ENCODE measurements around the gene NBEAL1.

NBEAL1 gene

DNA sequence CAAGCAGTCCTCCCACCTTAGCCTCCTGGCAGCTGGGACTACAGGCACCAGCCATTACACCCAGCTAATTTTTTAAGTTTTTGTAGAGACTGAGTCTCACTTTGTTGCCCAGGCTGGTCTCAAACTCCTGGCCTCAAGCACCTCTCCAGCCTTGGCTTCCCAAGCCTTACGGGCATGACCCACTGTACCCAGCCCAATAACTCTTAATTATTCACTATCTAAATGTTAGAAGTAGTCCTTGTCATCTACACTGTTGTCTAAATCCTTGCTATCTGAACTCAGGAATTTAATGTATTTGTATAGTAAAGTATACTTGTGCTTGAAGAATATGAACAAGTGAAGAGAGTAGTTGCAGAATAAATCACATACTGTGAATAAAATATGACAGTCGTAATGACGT is 37.9 kb upstream of the NBEAL1 start:
- no peak overlapping the region for H3K27ac ChIP-seq (ENCODE audit: extremely low read depth, low read depth, low read length)
- ChIA-PET CTCF (no interaction called here), POLR2A (no interaction called here)
- no peaks in the 10 kb centered on the region for H3K4me1 ChIP-seq (ENCODE audit: control insufficient read depth, insufficient read depth, low read length)
- no peaks in the 10 kb centered on the region for H3K9me3 ChIP-seq (ENCODE audit: control insufficient read depth, insufficient read depth, low read depth, low read length)
- no peaks in the 10 kb centered on the region for H3K36me3 ChIP-seq (ENCODE audit: control insufficient read depth in 2 of 2, insufficient read depth in 1 of 2, low read length in 2 of 2)
- TF ChIP-seq, protein P1, sequence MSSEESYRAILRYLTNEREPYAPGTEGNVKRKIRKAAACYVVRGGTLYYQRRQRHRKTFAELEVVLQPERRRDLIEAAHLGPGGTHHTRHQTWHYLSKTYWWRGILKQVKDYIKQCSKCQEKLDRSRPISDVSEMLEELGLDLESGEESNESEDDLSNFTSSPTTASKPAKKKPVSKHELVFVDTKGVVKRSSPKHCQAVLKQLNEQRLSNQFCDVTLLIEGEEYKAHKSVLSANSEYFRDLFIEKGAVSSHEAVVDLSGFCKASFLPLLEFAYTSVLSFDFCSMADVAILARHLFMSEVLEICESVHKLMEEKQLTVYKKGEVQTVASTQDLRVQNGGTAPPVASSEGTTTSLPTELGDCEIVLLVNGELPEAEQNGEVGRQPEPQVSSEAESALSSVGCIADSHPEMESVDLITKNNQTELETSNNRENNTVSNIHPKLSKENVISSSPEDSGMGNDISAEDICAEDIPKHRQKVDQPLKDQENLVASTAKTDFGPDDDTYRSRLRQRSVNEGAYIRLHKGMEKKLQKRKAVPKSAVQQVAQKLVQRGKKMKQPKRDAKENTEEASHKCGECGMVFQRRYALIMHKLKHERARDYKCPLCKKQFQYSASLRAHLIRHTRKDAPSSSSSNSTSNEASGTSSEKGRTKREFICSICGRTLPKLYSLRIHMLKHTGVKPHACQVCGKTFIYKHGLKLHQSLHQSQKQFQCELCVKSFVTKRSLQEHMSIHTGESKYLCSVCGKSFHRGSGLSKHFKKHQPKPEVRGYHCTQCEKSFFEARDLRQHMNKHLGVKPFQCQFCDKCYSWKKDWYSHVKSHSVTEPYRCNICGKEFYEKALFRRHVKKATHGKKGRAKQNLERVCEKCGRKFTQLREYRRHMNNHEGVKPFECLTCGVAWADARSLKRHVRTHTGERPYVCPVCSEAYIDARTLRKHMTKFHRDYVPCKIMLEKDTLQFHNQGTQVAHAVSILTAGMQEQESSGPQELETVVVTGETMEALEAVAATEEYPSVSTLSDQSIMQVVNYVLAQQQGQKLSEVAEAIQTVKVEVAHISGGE (tag by site-specific recombination; conservative IDR thresholded peaks at IDR 0.05; ENCODE audit: low read depth): no peak
- TF ChIP-seq ZNF629 (tag by site-specific recombination; IDR thresholded peaks at IDR 0.05): no peak
- no peak for TF ChIP-seq ZNF311 (tag by site-specific recombination; IDR thresholded peaks at IDR 0.05; ENCODE audit: borderline replicate concordance)
- no peak for TF ChIP-seq ZFP37 (tag by site-specific recombination; IDR thresholded peaks at IDR 0.05)
- TF ChIP-seq KLF1 (tag by site-specific recombination; IDR thresholded peaks at IDR 0.05): no peak
- TF ChIP-seq ZNF549 (tag by site-specific recombination; IDR thresholded peaks at IDR 0.05): no peak
- no peak for TF ChIP-seq ZNF48 (tag by site-specific recombination; IDR thresholded peaks at IDR 0.05)
- TF ChIP-seq ZNF350 (tag by site-specific recombination; IDR thresholded peaks at IDR 0.05): no peak
- TF ChIP-seq SCRT2 (tag by site-specific recombination; IDR thresholded peaks at IDR 0.05): no peak
- TF ChIP-seq ZNF184 (tag by site-specific recombination; IDR thresholded peaks at IDR 0.05): no peak
- TF ChIP-seq, protein P2, sequence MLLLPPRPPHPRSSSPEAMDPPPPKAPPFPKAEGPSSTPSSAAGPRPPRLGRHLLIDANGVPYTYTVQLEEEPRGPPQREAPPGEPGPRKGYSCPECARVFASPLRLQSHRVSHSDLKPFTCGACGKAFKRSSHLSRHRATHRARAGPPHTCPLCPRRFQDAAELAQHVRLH (tag by site-specific recombination; IDR thresholded peaks at IDR 0.05): no peak
- no peak for TF ChIP-seq ZNF830 (tag by site-specific recombination; IDR thresholded peaks at IDR 0.05; ENCODE audit: low read depth)
- TF ChIP-seq, protein P3, sequence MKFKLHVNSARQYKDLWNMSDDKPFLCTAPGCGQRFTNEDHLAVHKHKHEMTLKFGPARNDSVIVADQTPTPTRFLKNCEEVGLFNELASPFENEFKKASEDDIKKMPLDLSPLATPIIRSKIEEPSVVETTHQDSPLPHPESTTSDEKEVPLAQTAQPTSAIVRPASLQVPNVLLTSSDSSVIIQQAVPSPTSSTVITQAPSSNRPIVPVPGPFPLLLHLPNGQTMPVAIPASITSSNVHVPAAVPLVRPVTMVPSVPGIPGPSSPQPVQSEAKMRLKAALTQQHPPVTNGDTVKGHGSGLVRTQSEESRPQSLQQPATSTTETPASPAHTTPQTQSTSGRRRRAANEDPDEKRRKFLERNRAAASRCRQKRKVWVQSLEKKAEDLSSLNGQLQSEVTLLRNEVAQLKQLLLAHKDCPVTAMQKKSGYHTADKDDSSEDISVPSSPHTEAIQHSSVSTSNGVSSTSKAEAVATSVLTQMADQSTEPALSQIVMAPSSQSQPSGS (tag by site-specific recombination; IDR thresholded peaks at IDR 0.05; ENCODE audit: low read depth): no peak
- TF ChIP-seq ZNF707 (tag by site-specific recombination; IDR thresholded peaks at IDR 0.05): no peak
- no peak for TF ChIP-seq ZNF112 (tag by site-specific recombination; IDR thresholded peaks at IDR 0.05)
- TF ChIP-seq ZNF416 (tag by site-specific recombination; IDR thresholded peaks at IDR 0.05): no peak
- TF ChIP-seq ZNF555 (tag by site-specific recombination; conservative IDR thresholded peaks at IDR 0.05): no peak
- TF ChIP-seq, protein P4, sequence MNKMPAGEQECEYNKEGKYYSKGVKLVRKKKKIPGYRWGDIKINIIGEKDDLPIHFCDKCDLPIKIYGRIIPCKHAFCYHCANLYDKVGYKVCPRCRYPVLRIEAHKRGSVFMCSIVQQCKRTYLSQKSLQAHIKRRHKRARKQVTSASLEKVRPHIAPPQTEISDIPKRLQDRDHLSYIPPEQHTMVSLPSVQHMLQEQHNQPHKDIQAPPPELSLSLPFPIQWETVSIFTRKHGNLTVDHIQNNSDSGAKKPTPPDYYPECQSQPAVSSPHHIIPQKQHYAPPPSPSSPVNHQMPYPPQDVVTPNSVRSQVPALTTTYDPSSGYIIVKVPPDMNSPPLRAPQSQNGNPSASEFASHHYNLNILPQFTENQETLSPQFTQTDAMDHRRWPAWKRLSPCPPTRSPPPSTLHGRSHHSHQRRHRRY (tag by site-specific recombination; IDR thresholded peaks at IDR 0.05): no peak
- no peak for TF ChIP-seq REPIN1 (tag by site-specific recombination; IDR thresholded peaks at IDR 0.05; ENCODE audit: low read depth)
- TF ChIP-seq ZIC2 (tag by site-specific recombination; IDR thresholded peaks at IDR 0.05): no peak
- H3K4me3 ChIP-seq (ENCODE audit: low read depth, low read length): no peak overlapping the region

DNA sequence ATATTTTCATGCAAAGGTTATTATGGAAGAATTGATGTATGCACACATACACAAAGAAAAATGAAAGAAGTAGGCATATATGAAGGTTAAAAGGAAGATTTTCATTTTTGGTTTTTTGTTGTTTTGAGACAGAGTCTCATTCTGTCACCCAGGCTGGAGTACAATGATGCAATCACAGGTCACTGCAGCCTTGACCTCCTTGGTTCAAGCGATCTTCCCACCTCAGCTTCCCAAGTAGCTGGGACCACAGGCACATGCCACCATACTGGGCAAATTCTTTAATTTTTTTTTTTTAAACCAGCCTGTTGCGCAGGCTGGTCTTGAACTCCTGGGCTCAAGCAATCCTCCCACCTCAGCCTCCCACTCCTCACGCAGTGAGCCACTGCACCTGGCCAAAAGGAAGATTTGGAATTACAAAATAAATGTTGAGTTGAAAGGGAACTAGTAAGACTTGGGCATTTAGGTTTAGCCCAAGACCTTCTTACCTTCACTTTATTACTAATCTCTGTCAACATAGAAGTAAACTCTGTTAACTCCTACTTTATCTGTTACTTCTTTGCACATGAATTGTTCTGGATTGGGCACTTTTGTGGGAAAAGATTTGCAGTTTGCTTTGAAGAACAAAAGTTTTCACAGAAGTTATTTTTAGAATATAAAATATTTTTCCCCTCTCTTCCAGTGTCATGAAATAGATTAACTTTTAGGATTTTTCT is 31.7 kb upstream of the NBEAL1 start:
- Histone ChIP-seq H3K27ac (ENCODE audit: extremely low read depth, low read depth, low read length) (no peak overlapping the region), H3K4me1 (ENCODE audit: control insufficient read depth, insufficient read depth, low read length) (no peaks in the 10 kb centered on the region), H3K4me3 (ENCODE audit: low read depth, low read length) (no peak overlapping the region), H3K36me3 (ENCODE audit: control insufficient read depth in 2 of 2, insufficient read depth in 1 of 2, low read length in 2 of 2) (no peaks in the 10 kb centered on the region), H3K9me3 (ENCODE audit: control insufficient read depth, insufficient read depth, low read depth, low read length) (no peaks in the 10 kb centered on the region)
- ChIA-PET POLR2A (no interaction called here), CTCF (no interaction called here)
- TF ChIP-seq, protein P5, sequence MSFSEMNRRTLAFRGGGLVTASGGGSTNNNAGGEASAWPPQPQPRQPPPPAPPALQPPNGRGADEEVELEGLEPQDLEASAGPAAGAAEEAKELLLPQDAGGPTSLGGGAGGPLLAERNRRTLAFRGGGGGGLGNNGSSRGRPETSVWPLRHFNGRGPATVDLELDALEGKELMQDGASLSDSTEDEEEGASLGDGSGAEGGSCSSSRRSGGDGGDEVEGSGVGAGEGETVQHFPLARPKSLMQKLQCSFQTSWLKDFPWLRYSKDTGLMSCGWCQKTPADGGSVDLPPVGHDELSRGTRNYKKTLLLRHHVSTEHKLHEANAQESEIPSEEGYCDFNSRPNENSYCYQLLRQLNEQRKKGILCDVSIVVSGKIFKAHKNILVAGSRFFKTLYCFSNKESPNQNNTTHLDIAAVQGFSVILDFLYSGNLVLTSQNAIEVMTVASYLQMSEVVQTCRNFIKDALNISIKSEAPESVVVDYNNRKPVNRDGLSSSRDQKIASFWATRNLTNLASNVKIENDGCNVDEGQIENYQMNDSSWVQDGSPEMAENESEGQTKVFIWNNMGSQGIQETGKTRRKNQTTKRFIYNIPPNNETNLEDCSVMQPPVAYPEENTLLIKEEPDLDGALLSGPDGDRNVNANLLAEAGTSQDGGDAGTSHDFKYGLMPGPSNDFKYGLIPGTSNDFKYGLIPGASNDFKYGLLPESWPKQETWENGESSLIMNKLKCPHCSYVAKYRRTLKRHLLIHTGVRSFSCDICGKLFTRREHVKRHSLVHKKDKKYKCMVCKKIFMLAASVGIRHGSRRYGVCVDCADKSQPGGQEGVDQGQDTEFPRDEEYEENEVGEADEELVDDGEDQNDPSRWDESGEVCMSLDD (tag by site-specific recombination; IDR thresholded peaks at IDR 0.05): no peak
- TF ChIP-seq, protein P6, sequence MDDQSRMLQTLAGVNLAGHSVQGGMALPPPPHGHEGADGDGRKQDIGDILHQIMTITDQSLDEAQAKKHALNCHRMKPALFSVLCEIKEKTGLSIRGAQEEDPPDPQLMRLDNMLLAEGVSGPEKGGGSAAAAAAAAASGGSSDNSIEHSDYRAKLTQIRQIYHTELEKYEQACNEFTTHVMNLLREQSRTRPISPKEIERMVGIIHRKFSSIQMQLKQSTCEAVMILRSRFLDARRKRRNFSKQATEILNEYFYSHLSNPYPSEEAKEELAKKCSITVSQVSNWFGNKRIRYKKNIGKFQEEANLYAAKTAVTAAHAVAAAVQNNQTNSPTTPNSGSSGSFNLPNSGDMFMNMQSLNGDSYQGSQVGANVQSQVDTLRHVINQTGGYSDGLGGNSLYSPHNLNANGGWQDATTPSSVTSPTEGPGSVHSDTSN (CRISPR knock-in tag; IDR thresholded peaks at IDR 0.05): no peak
- TF ChIP-seq ZNF561 (tag by site-specific recombination; IDR thresholded peaks at IDR 0.05; ENCODE audit: borderline replicate concordance) (no peak), SP7 (tag by site-specific recombination; IDR thresholded peaks at IDR 0.05) (no peak), ZNF350 (tag by site-specific recombination; IDR thresholded peaks at IDR 0.05) (no peak), ZNF664 (tag by site-specific recombination; IDR thresholded peaks at IDR 0.05) (no peak), ZNF184 (tag by site-specific recombination; IDR thresholded peaks at IDR 0.05) (no peak), ZIC2 (tag by site-specific recombination; IDR thresholded peaks at IDR 0.05) (no peak)
